COR-L47 (cell line): ENCODE data around the gene ADAP2.
"Not testable (repeated sequence)": the region's sequence is repeated elsewhere in the genome, so short reads cannot be mapped to it uniquely, and the experiment has no call there.

Experiments
- DNase-seq: peaks from one replicate; lab custom pipeline; 2025; lab: John Stamatoyannopoulos, UW

The ADAP2 gene

GRCh38 chr17:30970831-30971567, 49.3 kb downstream of the ADAP2 start, which contains the start of gene RNF135:
Gene RNF135, plus strand, starts transcription at chr17:30971039. Its CDS starts 35 bp downstream, at chr17:30971074.
- peak; percentile 53 for DNase-seq

GRCh38 chr17:30975042-30975820, 53.5 kb downstream of the ADAP2 start:
- no peak for DNase-seq

GRCh38 chr17:30979919-30980318, 58.2 kb downstream of the ADAP2 start:
- not testable (repeated sequence) for DNase-seq

GRCh38 chr17:30981531-30982519, 60.1 kb downstream of the ADAP2 start:
- DNase-seq = no peak

GRCh38 chr17:30982855-30983254, 61.1 kb downstream of the ADAP2 start:
- no peak for DNase-seq

- DNase-seq = no peak
Measured at GRCh38 chr17:30990458-30990857, 68.7 kb downstream of the ADAP2 start.

- no peak for DNase-seq
Measured at GRCh38 chr17:30992551-30992950, 70.8 kb downstream of the ADAP2 start.

- no peak for DNase-seq
Measured at GRCh38 chr17:30995347-30995746, 73.6 kb downstream of the ADAP2 start.

- no peak for DNase-seq
Measured at GRCh38 chr17:30996486-30996885, 74.7 kb downstream of the ADAP2 start.

- DNase-seq = no peak
Measured at GRCh38 chr17:30997270-30997669, 75.5 kb downstream of the ADAP2 start.

- no peak for DNase-seq
Measured at GRCh38 chr17:30997842-30998241, 76.1 kb downstream of the ADAP2 start.

- DNase-seq = no peak
Measured at GRCh38 chr17:31002047-31002446, 80.3 kb downstream of the ADAP2 start.

GRCh38 chr17:31003225-31003866, 81.6 kb downstream of the ADAP2 start:
- no peak for DNase-seq

- no peak for DNase-seq
Measured at GRCh38 chr17:31004160-31004559, 82.4 kb downstream of the ADAP2 start.

- DNase-seq = no peak
Measured at GRCh38 chr17:31007695-31008373, 86.1 kb downstream of the ADAP2 start.

GRCh38 chr17:31008374-31009041, 86.8 kb downstream of the ADAP2 start:
- peak; percentile 24 for DNase-seq
